Immature natural killer cell (primary cell): Measurements from ENCODE around the gene CAPN12. TPM values are rescaled to one million over a fixed set of nuclear protein-coding genes. Genes with fewer than 3 reads are reported as not detected.

ENCODE experiments used
- DNase-seq, 3 donors: peaks; one replicate each; pipeline ENCODE4 v3.0.0; 2022; ENCODE audit warnings: mixed read lengths in 1 of 3
- H3K27ac Mint-ChIP-seq, 6 donors: one replicate each; pipeline ENCODE4 v1.8.0; 2020; ENCODE audit warnings: mixed read lengths in 6 of 6, mild to moderate bottlenecking in 5 of 6, inconsistent platforms in 4 of 6, moderate library complexity in 3 of 6
- H3K27me3 Mint-ChIP-seq, 3 donors: one replicate each; pipeline ENCODE4 v1.8.0; 2020 to 2021; ENCODE audit warnings: low read depth in 3 of 3, mild to moderate bottlenecking in 3 of 3, mixed read lengths in 3 of 3, moderate library complexity in 3 of 3, inconsistent platforms in 1 of 3
- H3K36me3 Mint-ChIP-seq, 3 donors: one replicate each; pipeline ENCODE4 v1.8.0; 2020; ENCODE audit warnings: mixed read lengths in 3 of 3, inconsistent platforms in 2 of 3, mild to moderate bottlenecking in 2 of 3
- H3K4me1 Mint-ChIP-seq, 2 donors: one replicate each; pipeline ENCODE4 v1.8.0; 2020; ENCODE audit warnings: inconsistent platforms in 2 of 2, mild to moderate bottlenecking in 2 of 2, mixed read lengths in 2 of 2, moderate library complexity in 1 of 2
- H3K4me3 Mint-ChIP-seq, 5 donors: one replicate each; pipeline ENCODE4 v1.8.0; 2020; ENCODE audit warnings: mild to moderate bottlenecking in 5 of 5, mixed read lengths in 5 of 5, inconsistent platforms in 3 of 5, moderate library complexity in 3 of 5
- H3K9me3 Mint-ChIP-seq, 6 donors: one replicate each; pipeline ENCODE4 v1.8.0; 2020; ENCODE audit warnings: mild to moderate bottlenecking in 6 of 6, mixed read lengths in 6 of 6, inconsistent platforms in 4 of 6, moderate library complexity in 3 of 6
- polyA plus RNA-seq, 3 donors: library from polyadenylated mRNA; unstranded; fragments of 300-500 nt; fragmentation: Illumina TruSeq; gene quantifications; one replicate each; pipeline ENCODE4 v1.2.3, GENCODE V29; 2021

CAPN12 gene
- polyA plus RNA-seq, 3 donors from 2014 or later, result 25.7 to 72.8 (median 55.1) TPM

DNA sequence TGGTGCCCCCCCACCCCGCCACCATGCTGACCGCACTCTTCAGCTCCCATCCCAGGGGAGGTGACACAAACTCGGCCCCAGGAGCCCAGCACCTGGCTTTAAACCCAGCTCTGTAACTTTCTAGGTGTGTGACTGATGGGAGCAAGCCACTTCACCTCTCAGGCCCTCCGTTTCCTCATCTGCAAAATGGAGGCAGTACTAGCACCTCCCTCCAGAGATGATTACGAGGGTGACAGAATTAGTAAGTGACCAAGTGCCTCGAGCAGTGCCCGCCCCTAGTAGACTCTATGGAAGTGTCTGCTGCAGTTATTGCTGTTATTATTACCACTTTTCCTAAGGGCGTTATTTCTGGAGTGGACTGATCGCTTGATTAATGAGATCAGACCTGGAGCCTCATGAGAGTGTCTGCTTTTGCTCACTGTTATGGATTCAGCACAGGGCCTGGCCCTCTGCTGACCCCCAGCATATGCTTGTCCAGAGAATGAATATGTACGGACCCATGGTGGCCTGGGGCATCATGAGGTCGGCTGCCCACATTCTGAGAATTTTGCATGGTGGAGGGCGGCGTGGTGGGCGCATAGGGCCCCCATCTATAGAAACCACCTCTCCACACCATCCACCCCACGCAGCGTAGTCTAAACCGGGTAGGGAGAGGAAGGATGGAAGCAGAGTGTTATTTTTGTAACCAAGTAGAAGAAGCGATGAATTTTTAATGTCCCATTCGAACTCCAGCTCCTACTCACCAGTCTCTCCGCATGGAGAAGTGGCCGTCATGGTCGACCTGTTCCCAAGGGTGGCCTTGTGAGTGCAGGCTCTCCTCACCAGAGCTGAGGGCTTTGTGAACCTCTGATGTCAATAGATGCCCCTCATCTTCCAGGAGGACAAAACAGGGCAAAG, 48.2 kb downstream of the CAPN12 start:
- H3K9me3 Mint-ChIP-seq, result peaks cover 0 to 2% (median 0%) of the 10 kb centered on the region in 6 donors
- peak overlapping the region; percentile 83 to 88 (median 86) for H3K4me3 Mint-ChIP-seq
- no peak for DNase-seq
- H3K4me1 Mint-ChIP-seq, result peaks cover 95 to 98% of the 10 kb centered on the region in 2 donors
- no peaks in the 10 kb centered on the region for H3K36me3 Mint-ChIP-seq
- H3K27ac Mint-ChIP-seq, result peak overlapping the region; percentile 97 to 100 (median 99)
- peaks cover 13 to 27% (median 15%) of the 10 kb centered on the region in 3 donors for H3K27me3 Mint-ChIP-seq

DNA sequence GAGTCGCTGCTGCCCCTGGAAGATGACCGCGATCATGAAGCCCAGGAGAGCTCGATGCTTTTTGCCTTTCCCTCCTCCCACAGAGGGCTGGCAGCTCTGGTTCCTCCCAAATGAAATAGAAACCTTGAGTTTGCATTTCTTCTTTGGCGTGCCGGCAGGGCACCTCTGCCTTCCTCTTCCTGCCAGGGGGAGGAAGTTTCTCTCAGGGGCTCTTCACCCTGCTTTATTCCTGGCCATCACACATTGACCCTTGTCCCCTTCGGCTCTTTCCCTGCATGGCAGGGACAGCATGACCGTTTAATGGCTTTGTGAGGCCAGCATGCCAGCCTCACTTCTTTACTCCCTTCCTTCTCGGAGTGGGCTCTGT, 49.0 kb downstream of the CAPN12 start:
- Mint-ChIP-seq H3K4me1 (peaks cover 98 to 100% of the 10 kb centered on the region in 2 donors), H3K9me3 (peaks cover 0 to 2% (median 0%) of the 10 kb centered on the region in 6 donors), H3K27ac (peak overlapping the region; percentile 97 to 100 (median 99)), H3K4me3 (peak overlapping the region; percentile 83 to 88 (median 86)), H3K36me3 (no peaks in the 10 kb centered on the region), H3K27me3 (peaks cover 16 to 27% (median 16%) of the 10 kb centered on the region in 3 donors)
- DNase-seq, result no peak

GRCh38 chr19:38693380-38694223, 50.7 kb downstream of the CAPN12 start:
- Mint-ChIP-seq H3K4me3 (peak overlapping the region; percentile 83 to 88 (median 86)), H3K27ac (peak overlapping the region; percentile 97 to 100 (median 99))

GRCh38 chr19:38692458-38693379, 51.6 kb downstream of the CAPN12 start:
- Mint-ChIP-seq H3K27me3 (peaks cover 16 to 27% (median 16%) of the 10 kb centered on the region in 3 donors), H3K9me3 (peaks cover 0 to 2% (median 0%) of the 10 kb centered on the region in 6 donors), H3K36me3 (peaks cover 0 to 3% (median 1%) of the 10 kb centered on the region in 3 donors), H3K27ac (peak overlapping the region; percentile 97 to 100 (median 99)), H3K4me1 (peaks cover 93 to 96% of the 10 kb centered on the region in 2 donors), H3K4me3 (peak overlapping the region; percentile 83 to 88 (median 86))
- no peak for DNase-seq

More at GRCh38 chr19:38693380-38694223, 50.7 kb downstream of the CAPN12 start:
- Mint-ChIP-seq H3K9me3 (peaks cover 0 to 2% (median 0%) of the 10 kb centered on the region in 6 donors), H3K4me1 (peaks cover 97 to 100% of the 10 kb centered on the region in 2 donors), H3K36me3 (peaks cover 0 to 3% (median 0%) of the 10 kb centered on the region in 3 donors), H3K27me3 (peaks cover 16 to 27% (median 16%) of the 10 kb centered on the region in 3 donors)
- peak; percentile 83 to 86 (median 85) for DNase-seq

DNA sequence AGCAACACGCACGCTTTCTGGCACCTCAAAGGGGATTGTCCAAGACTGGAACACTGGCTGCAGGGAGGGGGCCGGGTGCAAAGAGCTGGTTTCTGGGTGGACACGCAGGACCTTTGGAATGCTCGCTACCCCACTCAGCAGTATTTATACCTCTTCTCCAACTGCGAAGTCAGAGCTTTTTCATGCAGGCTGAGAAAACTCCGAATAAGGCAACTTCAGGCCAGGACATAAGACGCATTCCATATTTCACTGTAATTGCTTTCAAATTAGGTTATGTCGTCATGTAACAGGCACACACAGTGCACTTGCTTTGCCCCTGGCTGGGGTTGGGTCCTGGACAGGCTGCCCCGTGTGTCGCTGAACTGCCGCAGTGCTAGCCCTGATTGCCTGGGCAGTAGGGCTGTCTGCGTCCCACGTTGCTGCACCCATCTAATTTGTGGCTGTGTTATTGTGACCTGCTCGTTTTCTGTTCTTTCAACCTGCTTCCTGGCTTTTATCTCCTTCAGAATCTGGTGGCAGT, 52.3 kb downstream of the CAPN12 start:
- Mint-ChIP-seq H3K4me3 (peak overlapping the region; percentile 48 to 86 (median 63)), H3K9me3 (peaks cover 0 to 2% (median 0%) of the 10 kb centered on the region in 6 donors), H3K27me3 (peaks cover 16 to 22% (median 16%) of the 10 kb centered on the region in 3 donors), H3K36me3 (peaks cover 0 to 5% (median 3%) of the 10 kb centered on the region in 3 donors), H3K27ac (peak overlapping the region; percentile 97 to 100 (median 99)), H3K4me1 (peaks cover 93 to 96% of the 10 kb centered on the region in 2 donors)
- no peak for DNase-seq

- Mint-ChIP-seq H3K9me3 (no peaks in the 10 kb centered on the region), H3K4me3 (peak overlapping the region; percentile 27 to 86 (median 63)), H3K27ac (peak overlapping the region; percentile 97 to 100 (median 99)), H3K36me3 (peaks cover 0 to 5% (median 3%) of the 10 kb centered on the region in 3 donors), H3K4me1 (peaks cover 93 to 96% of the 10 kb centered on the region in 2 donors), H3K27me3 (peaks cover 16 to 21% (median 16%) of the 10 kb centered on the region in 3 donors)
- no peak for DNase-seq
Measured at GRCh38 chr19:38690832-38691231, 53.4 kb downstream of the CAPN12 start.

DNA sequence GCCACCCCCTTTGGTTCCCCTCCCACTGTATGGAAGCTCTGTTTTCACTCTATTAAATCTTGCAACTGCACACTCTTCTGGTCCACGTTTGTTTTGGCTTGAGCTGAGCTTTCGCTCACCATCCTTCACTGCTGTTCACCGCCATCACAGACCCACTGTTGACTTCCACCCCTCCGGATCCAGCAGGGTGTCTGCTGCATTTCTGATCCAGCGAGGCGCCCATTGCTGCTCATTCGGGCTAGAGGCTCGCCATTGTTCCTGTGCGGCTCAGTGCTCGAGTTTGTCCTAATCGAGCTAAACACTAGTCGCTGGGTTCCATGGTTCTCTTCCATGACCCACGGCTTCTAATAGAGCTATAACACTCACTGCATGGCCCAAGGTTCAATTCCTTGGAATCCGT, 54.1 kb downstream of the CAPN12 start:
- Mint-ChIP-seq H3K36me3 (peaks cover 0 to 5% (median 3%) of the 10 kb centered on the region in 3 donors), H3K4me1 (peaks cover 93 to 96% of the 10 kb centered on the region in 2 donors), H3K9me3 (no peaks in the 10 kb centered on the region), H3K4me3 (peak overlapping the region in 1 of 5 donors; percentile 14), H3K27ac (peak overlapping the region; percentile 50 to 100 (median 99)), H3K27me3 (peaks cover 14 to 21% (median 16%) of the 10 kb centered on the region in 3 donors)
- DNase-seq, result no peak

DNA sequence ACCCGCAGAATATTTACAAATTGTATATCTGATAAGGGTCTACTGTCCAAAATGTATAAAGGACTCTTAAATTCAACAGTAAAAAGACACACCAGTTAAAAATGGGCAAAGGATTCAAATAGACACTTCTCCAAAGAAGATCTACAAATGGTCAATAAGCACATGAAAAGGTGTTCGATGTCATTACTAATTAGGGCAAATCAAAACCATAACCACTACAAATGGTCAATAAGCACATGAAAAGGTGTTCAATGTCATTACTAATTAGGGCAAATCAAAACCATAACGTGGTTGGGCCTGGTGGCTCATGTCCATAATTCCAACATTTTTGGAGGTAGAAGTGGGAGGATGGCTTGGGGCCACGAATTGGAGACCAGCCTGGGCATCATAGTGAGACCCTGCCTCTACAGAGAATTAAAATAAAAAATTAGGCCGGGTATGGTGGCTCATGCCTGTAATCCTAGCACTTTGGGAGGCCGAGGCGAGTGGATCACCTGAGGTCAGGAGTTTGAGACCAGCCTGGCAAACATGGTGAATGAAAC, 56.4 kb downstream of the CAPN12 start:
- peak overlapping the region in 1 of 5 donors; percentile 5 for H3K4me3 Mint-ChIP-seq
- peak overlapping the region; percentile 99 to 100 (median 100) for H3K27ac Mint-ChIP-seq
- H3K27me3 Mint-ChIP-seq, result peaks cover 8 to 14% (median 13%) of the 10 kb centered on the region in 3 donors
- H3K4me1 Mint-ChIP-seq, result peaks cover 93 to 96% of the 10 kb centered on the region in 2 donors
- no peaks in the 10 kb centered on the region for H3K9me3 Mint-ChIP-seq
- DNase-seq, result no peak
- H3K36me3 Mint-ChIP-seq, result peaks cover 0 to 5% (median 3%) of the 10 kb centered on the region in 3 donors

GRCh38 chr19:38686530-38686888, 57.8 kb downstream of the CAPN12 start:
- DNase-seq, result peak; percentile 59 to 74 (median 71)
- no peaks in the 10 kb centered on the region for H3K9me3 Mint-ChIP-seq
- peaks cover 9 to 10% (median 9%) of the 10 kb centered on the region in 3 donors for H3K27me3 Mint-ChIP-seq
- H3K4me3 Mint-ChIP-seq, result peak overlapping the region; percentile 70 to 81 (median 76)
- H3K36me3 Mint-ChIP-seq, result peaks cover 0 to 9% (median 5%) of the 10 kb centered on the region in 3 donors
- H3K4me1 Mint-ChIP-seq, result peaks cover 92 to 96% of the 10 kb centered on the region in 2 donors
- H3K27ac Mint-ChIP-seq, result peak overlapping the region; percentile 99 to 100 (median 100)

- peaks cover 92 to 96% of the 10 kb centered on the region in 2 donors for H3K4me1 Mint-ChIP-seq
- H3K4me3 Mint-ChIP-seq, result peak overlapping the region; percentile 70 to 81 (median 76)
- H3K9me3 Mint-ChIP-seq, result no peaks in the 10 kb centered on the region
- DNase-seq, result no peak
- H3K27ac Mint-ChIP-seq, result peak overlapping the region; percentile 99 to 100 (median 100)
- peaks cover 9 to 12% (median 11%) of the 10 kb centered on the region in 3 donors for H3K27me3 Mint-ChIP-seq
- peaks cover 0 to 13% (median 5%) of the 10 kb centered on the region in 3 donors for H3K36me3 Mint-ChIP-seq
Measured at GRCh38 chr19:38685666-38686529, 58.4 kb downstream of the CAPN12 start.
